Suprapubic skin (tissue), 4 donors: Measurements from ENCODE around the gene RETREG1. TPM values are rescaled to one million over a fixed set of nuclear protein-coding genes. Genes with fewer than 3 reads are reported as not detected.

Experiments
- DNase-seq, 2 donors: peaks; one replicate each; pipeline ENCODE4 v3.0.0-alpha.2; 2019; ENCODE audit warnings: low spot score in 2 of 2
- H3K27ac ChIP-seq: fragments of 200-600 bp; sonication (generic); one replicate; pipeline ENCODE4 v1.5.1; 2019
- H3K27me3 ChIP-seq: fragments of 200-600 bp; sonication (generic); one replicate; pipeline ENCODE4 v1.5.1; 2019
- H3K36me3 ChIP-seq: fragments of 200-600 bp; sonication (generic); one replicate; pipeline ENCODE4 v1.5.1; 2019
- H3K4me1 ChIP-seq: fragments of 200-600 bp; sonication (generic); one replicate; pipeline ENCODE4 v1.5.1; 2019
- H3K4me3 ChIP-seq: fragments of 200-600 bp; sonication (generic); one replicate; pipeline ENCODE4 v1.5.1; 2019; ENCODE audit warnings: mild to moderate bottlenecking
- H3K9me3 ChIP-seq: fragments of 200-600 bp; sonication (generic); one replicate; pipeline ENCODE4 v1.5.1; 2019
- CTCF ChIP-seq, 2 donors: fragments of 200-600 bp in 1 of 2; fragments of 450-650 bp in 1 of 2; sonication (generic) in 1 of 2; IDR thresholded peaks; one replicate each; pipeline ENCODE4 v1.5.1; 2016 to 2019; ENCODE audit warnings: antibody characterized with exemption in 2 of 2, mild to moderate bottlenecking in 1 of 2, moderate library complexity in 1 of 2
- EP300 ChIP-seq: sonication (generic); formaldehyde crosslinking; IDR thresholded peaks from one replicate; pipeline ENCODE4 v1.6.1; 2017; ENCODE audit warnings: antibody characterized with exemption
- POLR2A ChIP-seq, 2 donors: fragments of 450-650 bp; IDR thresholded peaks; one replicate each; pipeline ENCODE4 v1.6.1; 2017; ENCODE audit warnings: antibody characterized with exemption in 2 of 2, mild to moderate bottlenecking in 2 of 2, moderate library complexity in 2 of 2
- POLR2AphosphoS5 ChIP-seq, 3 donors: sonication (generic); formaldehyde crosslinking; IDR thresholded peaks; one replicate each; pipeline ENCODE4 v1.6.1; 2017; ENCODE audit warnings: antibody characterized with exemption in 3 of 3
- WGBS: methylation state at CpG from one replicate; pipeline ENCODE4 v1.1.5; 2018; 5-methylcytosine and 5-hydroxymethylcytosine counted together
- total RNA-seq, 4 donors: library from RNA; depleted of rRNA; stranded (reverse); fragments of >200 nt; gene quantifications; one replicate each; pipeline ENCODE4 v1.1.0, GENCODE V29; 2016

Gene RETREG1
- total RNA-seq, 4 donors from 2014 or later = 24.7 to 47.3 (median 31.4) TPM

GRCh38 chr5:16500024-16500423 is 116.8 kb downstream of the RETREG1 start:
- peaks cover 3% of the 10 kb centered on the region for H3K9me3 ChIP-seq
- no peak for TF ChIP-seq POLR2A (IDR thresholded peaks at IDR 0.05)
- TF ChIP-seq EP300 = no peak
- TF ChIP-seq POLR2AphosphoS5 (IDR thresholded peaks at IDR 0.05) = no peak
- TF ChIP-seq CTCF (IDR thresholded peaks at IDR 0.05) = no peak

GRCh38 chr5:16497546-16497945 is 119.3 kb downstream of the RETREG1 start:
- H3K36me3 ChIP-seq = no peaks in the 10 kb centered on the region
- H3K27me3 ChIP-seq = no peaks in the 10 kb centered on the region
- H3K4me1 ChIP-seq = peaks cover 13% of the 10 kb centered on the region
- no peak overlapping the region for H3K4me3 ChIP-seq
- WGBS = 74% methylated on average over 2 of the region's 2 CpGs
- DNase-seq = no peak
- TF ChIP-seq POLR2AphosphoS5 (IDR thresholded peaks at IDR 0.05) (no peak), EP300 (no peak), POLR2A (IDR thresholded peaks at IDR 0.05) (no peak), CTCF (IDR thresholded peaks at IDR 0.05) (no peak)
- peaks cover 3% of the 10 kb centered on the region for H3K9me3 ChIP-seq
- no peak overlapping the region for H3K27ac ChIP-seq

More at GRCh38 chr5:16500024-16500423, 116.8 kb downstream of the RETREG1 start:
- Histone ChIP-seq H3K4me3 (no peak overlapping the region), H3K27me3 (no peaks in the 10 kb centered on the region), H3K36me3 (no peaks in the 10 kb centered on the region), H3K4me1 (no peaks in the 10 kb centered on the region), H3K27ac (no peak overlapping the region)
- DNase-seq = no peak
- 87% methylated on average over 4 of the region's 5 CpGs for WGBS

- no peaks in the 10 kb centered on the region for H3K27me3 ChIP-seq
- H3K4me3 ChIP-seq = no peak overlapping the region
- no peak for DNase-seq
- H3K36me3 ChIP-seq = no peaks in the 10 kb centered on the region
- 32% methylated on average over 1 of the region's 1 CpG for WGBS
- TF ChIP-seq EP300 = no peak
- TF ChIP-seq POLR2AphosphoS5 (IDR thresholded peaks at IDR 0.05) = no peak
- TF ChIP-seq CTCF (IDR thresholded peaks at IDR 0.05) = no peak
- no peak for TF ChIP-seq POLR2A (IDR thresholded peaks at IDR 0.05)
- peak overlapping the region; percentile 87 for H3K27ac ChIP-seq
- H3K9me3 ChIP-seq = peaks cover 3% of the 10 kb centered on the region
- peaks cover 28% of the 10 kb centered on the region for H3K4me1 ChIP-seq
Observed at GRCh38 chr5:16493261-16493660, 123.5 kb downstream of the RETREG1 start.

GRCh38 chr5:16492398-16493140 is 124.2 kb downstream of the RETREG1 start:
- WGBS = 29% methylated on average over 10 of the region's 10 CpGs
- H3K9me3 ChIP-seq = peaks cover 3% of the 10 kb centered on the region
- H3K36me3 ChIP-seq = no peaks in the 10 kb centered on the region
- peak; percentile 82 to 83 for DNase-seq
- H3K4me3 ChIP-seq = no peak overlapping the region
- H3K27me3 ChIP-seq = no peaks in the 10 kb centered on the region
- peaks cover 28% of the 10 kb centered on the region for H3K4me1 ChIP-seq
- peak overlapping the region; percentile 87 for H3K27ac ChIP-seq
- TF ChIP-seq POLR2AphosphoS5 (IDR thresholded peaks at IDR 0.05) (peak in 1 of 3 donors; percentile 8), CTCF (IDR thresholded peaks at IDR 0.05) (no peak)

GRCh38 chr5:16490911-16491310 is 125.9 kb downstream of the RETREG1 start:
- Histone ChIP-seq H3K27ac (no peak overlapping the region), H3K4me1 (peaks cover 28% of the 10 kb centered on the region), H3K27me3 (no peaks in the 10 kb centered on the region), H3K4me3 (no peak overlapping the region), H3K36me3 (no peaks in the 10 kb centered on the region), H3K9me3 (peaks cover 3% of the 10 kb centered on the region)
- DNase-seq = no peak
- 78% methylated on average over 8 of the region's 8 CpGs for WGBS
- TF ChIP-seq POLR2A (IDR thresholded peaks at IDR 0.05) (no peak), EP300 (no peak), CTCF (IDR thresholded peaks at IDR 0.05) (no peak), POLR2AphosphoS5 (IDR thresholded peaks at IDR 0.05) (no peak)
